Coronary artery (tissue), 2 donors: ENCODE measurements around the gene CTCF.
"Not testable (repeated sequence)": the region's sequence is repeated elsewhere in the genome, so short reads cannot be mapped to it uniquely, and the experiment has no call there.

Source experiments
- DNase-seq: peaks from one replicate; pipeline ENCODE4 v3.0.0-alpha.2; 2017; ENCODE audit warnings: low spot score
- H3K27ac ChIP-seq, 2 donors: fragments of 200-600 bp; sonication (generic); one replicate each; pipeline ENCODE4 v1.5.1; 2016 to 2019
- H3K4me3 ChIP-seq: fragments of 200-600 bp; sonication (generic); 2 replicates; pipeline ENCODE4 v1.5.1; 2016; ENCODE audit warnings: mild to moderate bottlenecking, moderate library complexity
- CTCF ChIP-seq: fragments of 200-600 bp; sonication (generic); IDR thresholded peaks from one replicate; pipeline ENCODE4 v1.5.1; 2019; ENCODE audit warnings: antibody characterized with exemption

Gene CTCF

GRCh38 chr16:67562526-67562917 lies at the start of gene CTCF:
CTCF (plus strand) TSS chr16:67562526; CDS start chr16:67610833, 48,307 bp downstream.
- TF ChIP-seq CTCF = peak; percentile 54
- Histone ChIP-seq H3K27ac (peak within 1 kb of the TSS; percentile 94 to 99), H3K4me3 (peak within 1 kb of the TSS; percentile 98)
- DNase-seq = no peak

- H3K27ac ChIP-seq, H3K4me3 ChIP-seq, DNase-seq: not testable (repeated sequence)
Measured at GRCh38 chr16:67513892-67514291, 48.4 kb upstream of the CTCF start.

- Histone ChIP-seq H3K4me3 (no peak overlapping the region), H3K27ac (peak overlapping the region in 1 of 2 donors; percentile 7)
- DNase-seq = peak; percentile 77
- TF ChIP-seq CTCF = peak; percentile 32
Measured at GRCh38 chr16:67514382-67514828, 47.9 kb upstream of the CTCF start.

- no peak for DNase-seq
- TF ChIP-seq CTCF = no peak
- H3K4me3 ChIP-seq = no peak overlapping the region
- no peak overlapping the region for H3K27ac ChIP-seq
Measured at GRCh38 chr16:67516296-67517154, 45.8 kb upstream of the CTCF start.

GRCh38 chr16:67517155-67517445 lies 45.2 kb upstream of the CTCF start:
- no peak for TF ChIP-seq CTCF
- Histone ChIP-seq H3K4me3 (no peak overlapping the region), H3K27ac (no peak overlapping the region)
- DNase-seq = no peak

- no peak for TF ChIP-seq CTCF
- Histone ChIP-seq H3K4me3 (no peak overlapping the region), H3K27ac (no peak overlapping the region)
- DNase-seq = no peak
Measured at GRCh38 chr16:67517661-67518423, 44.5 kb upstream of the CTCF start.

- DNase-seq = no peak
- TF ChIP-seq CTCF = no peak
- H3K4me3 ChIP-seq = no peak overlapping the region
- H3K27ac ChIP-seq = no peak overlapping the region
Measured at GRCh38 chr16:67518676-67519075, 43.6 kb upstream of the CTCF start.
